GM12872 (cell line): ENCODE data around the gene PVALB.

Experiments
- CTCF ChIP-seq: IDR thresholded peaks from 3 replicates; pipeline ENCODE4 v1.5.1; 2011; ENCODE audit warnings: low read depth, mild to moderate bottlenecking, low read length, moderate library complexity; ENCODE audit not compliant: insufficient read depth

The PVALB gene

GRCh38 chr22:36759481-36760159, 57.2 kb downstream of the PVALB start:
- TF ChIP-seq CTCF: no peak

GRCh38 chr22:36758792-36759271, 58.0 kb downstream of the PVALB start:
- TF ChIP-seq CTCF: no peak

DNA sequence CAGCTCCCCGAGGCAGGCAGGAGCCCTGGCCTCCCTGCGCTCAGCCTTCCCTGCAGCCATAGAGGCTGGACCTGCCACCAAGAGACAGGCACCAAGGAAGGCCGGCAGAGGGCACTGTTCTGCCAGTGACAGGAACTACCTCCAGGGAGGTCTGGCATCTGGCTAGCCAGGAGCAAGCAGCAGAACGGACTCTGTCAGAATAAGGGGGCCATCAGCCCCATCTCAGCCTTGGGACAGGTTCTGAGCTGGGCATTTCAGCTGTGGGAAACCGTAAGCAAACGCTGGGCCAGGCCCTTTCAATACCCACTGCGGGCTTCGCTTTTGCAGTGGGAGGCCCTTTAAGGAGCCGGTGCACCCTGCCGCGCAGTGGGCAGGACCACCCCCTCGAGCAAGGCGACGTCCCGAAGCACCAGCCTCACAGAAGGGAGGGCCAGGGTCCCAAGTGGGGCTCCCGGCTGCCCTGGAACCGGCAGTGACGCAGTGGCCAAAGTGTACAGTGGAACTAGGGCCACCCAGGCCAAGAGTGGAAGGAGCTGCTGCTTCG, 59.1 kb downstream of the PVALB start:
- peak; percentile 92 for TF ChIP-seq CTCF

GRCh38 chr22:36756746-36757655, 59.8 kb downstream of the PVALB start:
- TF ChIP-seq CTCF: no peak

DNA sequence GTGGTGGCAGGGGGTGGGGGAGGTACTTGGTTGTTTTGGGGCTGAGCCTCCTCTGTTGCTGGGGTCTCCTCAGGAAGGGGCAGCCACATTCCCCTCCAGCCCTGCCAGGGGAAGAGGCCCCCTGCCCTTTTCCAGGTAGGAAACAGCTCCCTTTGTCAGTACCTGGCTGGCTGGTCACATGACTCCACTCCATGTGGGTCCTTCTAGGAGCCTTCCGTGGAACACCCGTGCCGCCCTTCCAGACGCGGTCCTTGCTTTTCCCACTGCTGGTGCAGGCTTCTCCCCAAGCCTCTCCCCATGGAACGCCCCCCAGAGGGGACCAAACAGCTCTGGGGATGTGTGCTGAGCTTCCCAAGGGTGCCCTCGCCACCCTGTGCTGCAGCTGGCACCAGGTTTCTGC, 60.8 kb downstream of the PVALB start:
- no peak for TF ChIP-seq CTCF

DNA sequence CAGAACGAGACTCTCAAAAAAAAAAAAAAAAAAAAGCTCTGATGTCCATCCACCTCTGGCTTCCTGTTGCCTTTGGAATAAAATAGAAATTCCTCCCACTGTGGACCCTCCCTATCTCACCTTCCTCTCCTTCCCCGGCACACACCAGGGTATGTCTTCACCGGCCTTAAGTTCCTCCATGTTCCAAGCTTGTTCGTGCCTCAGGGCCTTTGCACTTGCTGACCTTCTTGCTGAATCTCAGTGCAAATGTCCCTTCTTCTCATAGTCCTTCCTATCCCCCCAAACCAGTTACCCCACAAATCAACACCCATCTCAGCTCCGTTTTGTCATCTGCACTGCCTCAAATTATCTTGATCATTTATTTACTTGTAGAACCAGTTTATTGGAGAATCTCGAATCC, 61.5 kb downstream of the PVALB start:
- no peak for TF ChIP-seq CTCF

GRCh38 chr22:36753916-36754315, 62.9 kb downstream of the PVALB start:
- no peak for TF ChIP-seq CTCF
